GM12878 (cell line): ENCODE measurements around the gene FHIP1A. TPM values are rescaled to one million over a fixed set of nuclear protein-coding genes. Genes with fewer than 3 reads are reported as not detected.

ENCODE experiments used
- ATAC-seq: fragments of 200-7000 bp; cut with Tn5 transposase; 3 replicates; pipeline ENCODE4 v1.9.1; 2020; ENCODE audit warnings: mild to moderate bottlenecking, moderate library complexity
- BruUV-seq: library from RNA; stranded (reverse); fragments of 400-500 nt; replicated peaks from 2 replicates; lab custom pipeline; 2021; lab: Mats Ljungman, UMichigan
- CTCF ChIA-PET: fragments of 300-600 bp; sonication (Branson Sonifier 250); formaldehyde crosslinking; extraction: SDS; loops from one replicate; lab custom pipeline; 2021; ENCODE audit warnings: inconsistent platforms; lab: Yijun Ruan, JAX
- POLR2A ChIA-PET: fragments of 350-600 bp; formaldehyde crosslinking; extraction: SDS; loops from one replicate; lab custom pipeline; 2021; ENCODE audit warnings: inconsistent platforms; lab: Charles Lee
- RAD21 ChIA-PET: fragments of 300-600 bp; sonication (Branson Sonifier 250); formaldehyde crosslinking; loops from one replicate; lab custom pipeline; 2023; ENCODE audit warnings: antibody characterized with exemption; ENCODE audit not compliant: unreplicated experiment; lab: Charles Lee
- SMC1A ChIA-PET: fragments of 300-600 bp; sonication (Branson Sonifier 250); formaldehyde crosslinking; loops from one replicate; lab custom pipeline; 2023; ENCODE audit not compliant: unreplicated experiment, uncharacterized antibody; lab: Charles Lee
- DNase-seq: peaks from one replicate; pipeline ENCODE4 v3.0.0-alpha.2; 2011; ENCODE audit warnings: low read depth, low spot score
- FAIRE-seq: peaks from 3 replicates; lab custom pipeline; 2011; peaks lifted over from hg19 to GRCh38; lab: Jason Lieb, UNC
- H2AFZ ChIP-seq: 2 replicates; pipeline ENCODE4 v1.6.0; 2011; ENCODE audit warnings: low read depth, low read length, control low read depth; ENCODE audit not compliant: control insufficient read depth
- H3K27ac ChIP-seq: 2 replicates; pipeline ENCODE4 v1.5.1; 2011; ENCODE audit warnings: control low read depth; ENCODE audit not compliant: control insufficient read depth, insufficient read depth
- H3K27me3 ChIP-seq, 2 experiments: replicated peaks in 1 of 2; 2 replicates each; pipeline versions ENCODE4 v1.6.0 to v1.6.1; 2011; ENCODE audit warnings: low read length in 1 of 2; ENCODE audit not compliant: control insufficient read depth in 2 of 2, insufficient read depth in 2 of 2
- H3K36me3 ChIP-seq, 2 experiments: 2 replicates each; pipeline ENCODE4 v1.5.1; 2011; ENCODE audit warnings: low read length in 1 of 2; ENCODE audit not compliant: control insufficient read depth in 2 of 2, insufficient read depth in 2 of 2
- H3K4me1 ChIP-seq: 2 replicates; pipeline ENCODE4 v1.6.1; 2011; ENCODE audit warnings: mild to moderate bottlenecking, low read length, moderate library complexity, mixed read lengths; ENCODE audit not compliant: control insufficient read depth, insufficient read depth
- H3K4me2 ChIP-seq: 2 replicates; pipeline ENCODE4 v1.6.0; 2011; ENCODE audit warnings: control low read depth; ENCODE audit not compliant: control insufficient read depth, insufficient read depth
- H3K4me3 ChIP-seq: fragments of 200-600 bp; sonication (generic); 2 replicates; pipeline ENCODE4 v1.5.1; 2016
- H3K79me2 ChIP-seq: 2 replicates; pipeline ENCODE4 v1.6.0; 2011; ENCODE audit warnings: low read length; ENCODE audit not compliant: control insufficient read depth, insufficient read depth
- H3K9ac ChIP-seq: 2 replicates; pipeline ENCODE4 v1.8.0; 2011; ENCODE audit warnings: low read length, control low read depth, mixed read lengths; ENCODE audit not compliant: control insufficient read depth, insufficient read depth
- H3K9me3 ChIP-seq: replicated peaks from 3 replicates; pipeline ENCODE4 v1.5.1; 2011; ENCODE audit warnings: mild to moderate bottlenecking, low read length; ENCODE audit not compliant: control insufficient read depth, insufficient read depth
- H4K20me1 ChIP-seq: 2 replicates; pipeline ENCODE4 v1.6.0; 2011; ENCODE audit not compliant: control insufficient read depth, insufficient read depth
- CBFB ChIP-seq: IDR thresholded peaks from 2 replicates; pipeline ENCODE4 v1.6.1; 2016; ENCODE audit warnings: antibody characterized with exemption, low read depth
- EED ChIP-seq: sonication (generic); IDR thresholded peaks from 2 replicates; pipeline ENCODE4 v1.6.1; 2016; ENCODE audit warnings: antibody characterized with exemption, low read depth
- ESRRA ChIP-seq: IDR thresholded peaks from 2 replicates; pipeline ENCODE4 v1.6.1; 2012; ENCODE audit warnings: mild to moderate bottlenecking, low read length, improper control_type of control experiment
- IKZF1 ChIP-seq: fragments of 450-650 bp; conservative IDR thresholded peaks from 2 replicates; pipeline ENCODE4 v1.6.1; 2017; ENCODE audit warnings: antibody characterized with exemption, mild to moderate bottlenecking
- MLLT1 ChIP-seq: fragments of 450-650 bp; IDR thresholded peaks from 2 replicates; pipeline ENCODE4 v1.6.1; 2016; ENCODE audit warnings: mild to moderate bottlenecking
- PKNOX1 ChIP-seq: fragments of 450-650 bp; IDR thresholded peaks from 2 replicates; pipeline ENCODE4 v1.6.1; 2016; ENCODE audit warnings: mild to moderate bottlenecking
- RELB ChIP-seq: fragments of 450-650 bp; IDR thresholded peaks from 2 replicates; pipeline ENCODE4 v1.6.1; 2017; ENCODE audit warnings: low read depth, mild to moderate bottlenecking, moderate library complexity
- SMC3 ChIP-seq: IDR thresholded peaks from 2 replicates; pipeline ENCODE4 v1.6.1; 2011; ENCODE audit warnings: low read length, improper control_type of control experiment, borderline replicate concordance
- SPI1 ChIP-seq: IDR thresholded peaks from 2 replicates; pipeline ENCODE4 v1.6.1; 2011; ENCODE audit warnings: low read depth, mild to moderate bottlenecking, low read length, moderate library complexity, borderline replicate concordance; ENCODE audit not compliant: insufficient read depth
- TCF3 ChIP-seq: IDR thresholded peaks from 2 replicates; pipeline ENCODE4 v1.6.1; 2012; ENCODE audit warnings: low read depth, mild to moderate bottlenecking, low read length, borderline replicate concordance; ENCODE audit not compliant: insufficient read depth
- YY1 ChIP-seq: IDR thresholded peaks from 2 replicates; pipeline ENCODE4 v1.6.1; 2011; ENCODE audit warnings: low read depth, mild to moderate bottlenecking, low read length
- ZNF274 ChIP-seq: IDR thresholded peaks from one replicate; pipeline ENCODE4 v1.8.0; 2011; ENCODE audit not compliant: insufficient read length, insufficient read depth
- WGBS: methylation state at CpG from one replicate; pipeline ENCODE4 v1.1.6; 2016; ENCODE audit warnings: low lambda C conversion rate; ENCODE audit not compliant: insufficient replicate concordance, insufficient coverage; ENCODE audit errors: missing lambda C conversion rate; 5-methylcytosine and 5-hydroxymethylcytosine counted together
- in situ Hi-C: fragments of 300-500 bp; cut with MboI; formaldehyde crosslinking; loops from 9 replicates; pipeline ENCODE4 v1.14.3; 2018; ENCODE audit warnings: mixed read lengths
- intact Hi-C: fragments of 100-400 bp; cut with micrococcal nuclease; formaldehyde crosslinking; loops from one replicate; pipeline ENCODE4 v1.14.2; 2022; ENCODE audit not compliant: unreplicated experiment
- polyA plus RNA-seq, 11 experiments: library from polyadenylated mRNA; depleted of rRNA in 4 of 11; unstranded in 6 of 11; stranded (reverse) in 5 of 11; fragments of >200 nt; fragmentation: Nextera tagmentation in 4 of 11; fragmentation: Illumina TruSeq in 1 of 11; extraction: Ambion mirVana in 4 of 11; extraction: Trizol in 1 of 11; gene quantifications; 1 replicate in 1 of 11; 2 replicates in 10 of 11; pipeline versions ENCODE4 v1.2.1 to v1.2.3, GENCODE V29; 2011 to 2016; ENCODE audit warnings: inconsistent platforms in 2 of 11, missing spikeins in 2 of 11, low read depth in 1 of 11
- total RNA-seq, 4 experiments: library from RNA; depleted of rRNA in 3 of 4; stranded (reverse); fragments of >200 nt in 3 of 4; fragmentation: Illumina TruSeq in 1 of 4; extraction: Trizol in 1 of 4; gene quantifications; 2 replicates each; pipeline versions ENCODE4 v1.2.1 to v1.2.3, GENCODE V29; 2013 to 2021
- TF ChIP-seq, protein P1 (sequence below): IDR thresholded peaks from 2 replicates; pipeline ENCODE4 v1.6.1; 2012; ENCODE audit warnings: low read depth, low read length, improper control_type of control experiment
- TF ChIP-seq, protein P2 (sequence below): fragments of 450-650 bp; IDR thresholded peaks from 2 replicates; pipeline ENCODE4 v1.6.1; 2017; ENCODE audit warnings: antibody characterized with exemption, mild to moderate bottlenecking, moderate library complexity

The FHIP1A gene
- total and polyA plus RNA-seq, 10 of the 15 experiments (the other 5 are each of a cell fraction or from before 2014, with no cell fraction given) = 0.02 to 5.5 (median 0.13) TPM; not detected in 1

DNA sequence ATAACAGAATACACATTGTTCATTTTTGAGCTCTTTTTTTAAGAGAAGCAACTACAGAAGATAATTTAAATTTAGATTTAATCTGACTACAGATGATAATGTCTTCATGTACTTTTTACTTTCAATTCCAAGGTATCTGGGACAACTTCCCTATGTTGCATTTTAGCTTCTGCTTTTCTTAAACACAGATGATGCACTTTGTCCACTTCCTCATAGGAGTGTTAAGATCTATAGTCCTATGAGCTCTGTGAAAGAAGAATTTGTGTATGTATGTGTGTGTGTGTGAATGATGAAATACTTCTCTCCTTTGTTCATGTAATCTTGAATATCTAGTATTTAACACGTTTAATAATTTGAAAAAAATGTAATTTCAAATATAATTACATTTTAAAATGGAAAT is 5.3 kb upstream of the FHIP1A start:
- ChIA-PET SMC1A (interaction anchor here (0.8 kb wide), 1 partner anchor 36 kb away, joined by 3 read pairs; no protein-coding TSS in a partner anchor), POLR2A (interaction anchor here (0.7 kb wide), 1 partner anchor 41 kb away, joined by 3 read pairs; no protein-coding TSS in a partner anchor), RAD21 (no interaction called here), CTCF (interaction anchor here (0.7 to 1.0 kb wide), 3 partner anchors 69 to 1157 kb away, joined by 3 read pairs; no protein-coding TSS in a partner anchor)
- DNase-seq = no peak
- H3K36me3 ChIP-seq = no peaks in the 10 kb centered on the region
- intact Hi-C loops (no loop called here), in situ Hi-C loops (no loop called here)
- no peak overlapping the region for H3K4me3 ChIP-seq
- H3K79me2 ChIP-seq = no peaks in the 10 kb centered on the region
- no peak for ATAC-seq
- no peaks in the 10 kb centered on the region; a peak in 1 of 4 replicates for H3K27me3 ChIP-seq
- no peak for FAIRE-seq
- 0% methylated on average over 1 of the region's 1 CpG for WGBS
- no peaks in the 10 kb centered on the region; the same call in 2 of the 3 replicates for H3K9me3 ChIP-seq
- H3K9ac ChIP-seq = no peak overlapping the region
- peaks cover 16% of the 10 kb centered on the region for H3K4me1 ChIP-seq
- TF ChIP-seq PKNOX1 (no peak), MLLT1 (no peak), IKZF1 (no peak), EED (no peak), TCF3 (no peak), YY1 (no peak), CBFB (no peak), SPI1 (no peak; the same call in 1 of the 2 replicates), RELB (no peak), SMC3 (no peak), ZNF274 (no peak), ESRRA (no peak)
- TF ChIP-seq, protein P1, sequence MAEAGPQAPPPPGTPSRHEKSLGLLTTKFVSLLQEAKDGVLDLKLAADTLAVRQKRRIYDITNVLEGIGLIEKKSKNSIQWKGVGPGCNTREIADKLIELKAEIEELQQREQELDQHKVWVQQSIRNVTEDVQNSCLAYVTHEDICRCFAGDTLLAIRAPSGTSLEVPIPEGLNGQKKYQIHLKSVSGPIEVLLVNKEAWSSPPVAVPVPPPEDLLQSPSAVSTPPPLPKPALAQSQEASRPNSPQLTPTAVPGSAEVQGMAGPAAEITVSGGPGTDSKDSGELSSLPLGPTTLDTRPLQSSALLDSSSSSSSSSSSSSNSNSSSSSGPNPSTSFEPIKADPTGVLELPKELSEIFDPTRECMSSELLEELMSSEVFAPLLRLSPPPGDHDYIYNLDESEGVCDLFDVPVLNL = no peak
- TF ChIP-seq, protein P2, sequence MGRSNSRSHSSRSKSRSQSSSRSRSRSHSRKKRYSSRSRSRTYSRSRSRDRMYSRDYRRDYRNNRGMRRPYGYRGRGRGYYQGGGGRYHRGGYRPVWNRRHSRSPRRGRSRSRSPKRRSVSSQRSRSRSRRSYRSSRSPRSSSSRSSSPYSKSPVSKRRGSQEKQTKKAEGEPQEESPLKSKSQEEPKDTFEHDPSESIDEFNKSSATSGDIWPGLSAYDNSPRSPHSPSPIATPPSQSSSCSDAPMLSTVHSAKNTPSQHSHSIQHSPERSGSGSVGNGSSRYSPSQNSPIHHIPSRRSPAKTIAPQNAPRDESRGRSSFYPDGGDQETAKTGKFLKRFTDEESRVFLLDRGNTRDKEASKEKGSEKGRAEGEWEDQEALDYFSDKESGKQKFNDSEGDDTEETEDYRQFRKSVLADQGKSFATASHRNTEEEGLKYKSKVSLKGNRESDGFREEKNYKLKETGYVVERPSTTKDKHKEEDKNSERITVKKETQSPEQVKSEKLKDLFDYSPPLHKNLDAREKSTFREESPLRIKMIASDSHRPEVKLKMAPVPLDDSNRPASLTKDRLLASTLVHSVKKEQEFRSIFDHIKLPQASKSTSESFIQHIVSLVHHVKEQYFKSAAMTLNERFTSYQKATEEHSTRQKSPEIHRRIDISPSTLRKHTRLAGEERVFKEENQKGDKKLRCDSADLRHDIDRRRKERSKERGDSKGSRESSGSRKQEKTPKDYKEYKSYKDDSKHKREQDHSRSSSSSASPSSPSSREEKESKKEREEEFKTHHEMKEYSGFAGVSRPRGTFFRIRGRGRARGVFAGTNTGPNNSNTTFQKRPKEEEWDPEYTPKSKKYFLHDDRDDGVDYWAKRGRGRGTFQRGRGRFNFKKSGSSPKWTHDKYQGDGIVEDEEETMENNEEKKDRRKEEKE = no peak
- H3K4me2 ChIP-seq = no peak overlapping the region
- no peak overlapping the region for H2AFZ ChIP-seq
- no peak overlapping the region for H3K27ac ChIP-seq
- no TSS peak for BruUV-seq
- no peaks in the 10 kb centered on the region; the same call in 1 of the 2 replicates for H4K20me1 ChIP-seq
